ENCODE measurements around the gene SH2D2A. TPM values are rescaled to one million over a fixed set of nuclear protein-coding genes. Genes with fewer than 3 reads are reported as not detected.

SH2D2A gene
- total RNA-seq: under 1 TPM in 1 of 4 donors, not detected in 3; 0.94 TPM

DNA sequence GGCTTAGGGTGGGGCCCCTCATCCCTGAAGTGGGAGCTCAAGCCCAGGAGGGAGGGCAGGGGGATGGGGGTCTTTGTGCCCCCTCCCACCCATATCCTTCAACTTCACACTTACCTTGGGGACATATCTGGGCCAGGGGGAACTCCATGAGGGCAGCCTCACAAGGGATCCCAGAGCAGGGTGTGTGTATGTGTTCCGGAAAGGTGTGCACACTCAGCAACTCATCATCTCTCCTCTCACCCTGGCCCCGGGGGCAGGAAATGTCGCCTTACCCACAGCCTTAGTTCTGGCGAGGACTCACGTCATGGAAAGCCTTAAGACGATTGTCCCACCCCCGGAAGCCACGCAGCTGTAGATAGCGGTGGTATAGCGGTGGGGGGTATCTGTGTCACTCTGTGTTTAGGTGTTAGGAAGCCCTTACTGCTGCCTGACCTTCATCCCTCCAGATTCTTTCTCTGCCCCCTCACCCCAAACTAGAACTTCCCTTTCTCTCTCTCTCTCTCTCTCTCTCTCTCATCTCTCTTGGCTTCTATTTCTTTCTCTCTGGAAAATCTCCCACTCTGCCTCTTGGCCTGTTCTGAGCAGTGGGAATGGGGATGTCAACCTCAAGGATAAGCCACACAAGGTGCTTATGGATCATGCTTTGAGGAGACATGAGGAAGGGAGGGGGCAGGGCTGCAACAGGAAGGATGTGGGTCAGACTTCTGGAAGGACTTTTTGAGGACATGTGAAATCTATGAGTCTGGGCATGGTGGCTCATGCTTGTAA is at the start of gene SH2D2A:
SH2D2A (minus strand) TSS at position 288 of the 768 bp plus-strand sequence; CDS start at position 148, 140 bp downstream.
- TF ChIP-seq EP300 (IDR thresholded peaks at IDR 0.05): no peak
- TF ChIP-seq POLR2AphosphoS5 (IDR thresholded peaks at IDR 0.05): no peak
- TF ChIP-seq, protein P1, sequence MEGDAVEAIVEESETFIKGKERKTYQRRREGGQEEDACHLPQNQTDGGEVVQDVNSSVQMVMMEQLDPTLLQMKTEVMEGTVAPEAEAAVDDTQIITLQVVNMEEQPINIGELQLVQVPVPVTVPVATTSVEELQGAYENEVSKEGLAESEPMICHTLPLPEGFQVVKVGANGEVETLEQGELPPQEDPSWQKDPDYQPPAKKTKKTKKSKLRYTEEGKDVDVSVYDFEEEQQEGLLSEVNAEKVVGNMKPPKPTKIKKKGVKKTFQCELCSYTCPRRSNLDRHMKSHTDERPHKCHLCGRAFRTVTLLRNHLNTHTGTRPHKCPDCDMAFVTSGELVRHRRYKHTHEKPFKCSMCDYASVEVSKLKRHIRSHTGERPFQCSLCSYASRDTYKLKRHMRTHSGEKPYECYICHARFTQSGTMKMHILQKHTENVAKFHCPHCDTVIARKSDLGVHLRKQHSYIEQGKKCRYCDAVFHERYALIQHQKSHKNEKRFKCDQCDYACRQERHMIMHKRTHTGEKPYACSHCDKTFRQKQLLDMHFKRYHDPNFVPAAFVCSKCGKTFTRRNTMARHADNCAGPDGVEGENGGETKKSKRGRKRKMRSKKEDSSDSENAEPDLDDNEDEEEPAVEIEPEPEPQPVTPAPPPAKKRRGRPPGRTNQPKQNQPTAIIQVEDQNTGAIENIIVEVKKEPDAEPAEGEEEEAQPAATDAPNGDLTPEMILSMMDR (IDR thresholded peaks at IDR 0.05): no peak
- TF ChIP-seq POLR2A (IDR thresholded peaks at IDR 0.05): no peak
- H3K27ac ChIP-seq: peak within 1 kb of the TSS in 3 of 4 donors; percentile 64 to 76 (median 75)
- ATAC-seq: no peak
- H3K4me3 ChIP-seq: peak within 1 kb of the TSS in 1 of 2 donors; percentile 38
- H3K4me1 ChIP-seq: peaks cover 0 to 22% (median 18%) of the 10 kb centered on the region in 3 donors
- H3K27me3 ChIP-seq: peaks cover 14% of the 10 kb centered on the region
- WGBS, 2 donors (ENCODE audit: low coverage in 1 of 2): 30 to 51% methylated on average over 9 of the region's 10 CpGs
- H3K9me3 ChIP-seq: no peaks in the 10 kb centered on the region
- no peaks in the 10 kb centered on the region for H3K36me3 ChIP-seq

DNA sequence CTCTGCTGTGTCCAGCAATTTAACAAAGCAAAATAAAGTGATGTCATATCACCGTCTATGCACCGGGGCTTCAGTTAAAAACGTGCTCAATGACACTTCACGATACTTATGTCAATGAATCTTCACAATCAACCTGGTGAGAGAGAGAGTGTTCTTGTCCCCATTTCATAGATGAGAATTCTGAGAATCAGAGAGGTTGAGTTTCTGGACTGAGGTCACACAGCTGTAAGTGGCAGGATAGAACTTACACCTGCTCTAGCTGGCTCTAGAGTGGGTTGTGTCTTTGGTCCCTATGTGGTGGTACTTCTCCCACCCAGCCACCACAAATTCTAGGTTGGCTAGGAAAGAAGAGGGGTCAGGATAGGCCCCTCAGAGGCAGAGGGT is 49.2 kb upstream of the SH2D2A start:
- no peak for ATAC-seq
- Histone ChIP-seq H3K9me3 (no peaks in the 10 kb centered on the region), H3K27me3 (peaks cover 69% of the 10 kb centered on the region), H3K4me3 (no peak overlapping the region), H3K27ac (no peak overlapping the region), H3K4me1 (peaks cover 0 to 7% (median 3%) of the 10 kb centered on the region in 3 donors), H3K36me3 (no peaks in the 10 kb centered on the region)
- TF ChIP-seq POLR2AphosphoS5 (IDR thresholded peaks at IDR 0.05) (no peak), POLR2A (IDR thresholded peaks at IDR 0.05) (no peak), EP300 (IDR thresholded peaks at IDR 0.05) (no peak)
- TF ChIP-seq, protein P1 (IDR thresholded peaks at IDR 0.05): no peak
- 79% methylated on average over 4 of the region's 4 CpGs; no CpG with 5 or more reads in 1 of the 2 donors for WGBS, 2 donors (ENCODE audit: low coverage in 1 of 2)

GRCh38 chr1:156865258-156865657 is 48.6 kb upstream of the SH2D2A start:
- Histone ChIP-seq H3K27ac (no peak overlapping the region), H3K9me3 (no peaks in the 10 kb centered on the region), H3K4me1 (peaks cover 0 to 13% (median 9%) of the 10 kb centered on the region in 3 donors), H3K36me3 (no peaks in the 10 kb centered on the region), H3K27me3 (peaks cover 75% of the 10 kb centered on the region), H3K4me3 (no peak overlapping the region)
- TF ChIP-seq POLR2A (IDR thresholded peaks at IDR 0.05) (no peak), POLR2AphosphoS5 (IDR thresholded peaks at IDR 0.05) (no peak), EP300 (IDR thresholded peaks at IDR 0.05) (no peak)
- TF ChIP-seq, protein P1 (IDR thresholded peaks at IDR 0.05): no peak
- no peak for ATAC-seq
- WGBS, 2 donors (ENCODE audit: low coverage in 1 of 2): 85 to 89% methylated on average over 5 to 8 of the region's 9 CpGs

DNA sequence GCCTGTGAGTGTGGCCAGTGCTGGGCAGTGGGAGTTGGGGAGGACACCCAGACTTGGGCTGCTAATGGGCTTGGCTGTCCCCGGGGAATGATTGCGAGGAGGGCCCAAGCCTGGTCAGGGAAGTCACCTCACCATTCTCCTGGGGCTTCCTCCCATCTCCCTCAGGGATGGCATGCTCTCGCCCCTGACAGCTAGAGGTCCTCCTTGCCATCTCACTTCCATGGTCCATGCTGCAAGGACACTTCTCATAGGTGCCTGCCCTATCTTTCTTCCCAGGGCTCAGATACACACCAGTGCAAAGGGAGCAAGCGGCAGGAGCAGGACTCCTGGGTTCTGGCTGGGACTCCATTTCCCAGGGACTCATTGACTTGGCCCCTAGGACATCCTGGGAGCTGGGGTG is 48.1 kb upstream of the SH2D2A start:
- H3K27ac ChIP-seq: no peak overlapping the region

GRCh38 chr1:156863631-156864030 is 47.0 kb upstream of the SH2D2A start:
- no peaks in the 10 kb centered on the region for H3K9me3 ChIP-seq
- TF ChIP-seq POLR2AphosphoS5 (IDR thresholded peaks at IDR 0.05): no peak
- no peak for TF ChIP-seq EP300 (IDR thresholded peaks at IDR 0.05)
- no peak for TF ChIP-seq POLR2A (IDR thresholded peaks at IDR 0.05)
- TF ChIP-seq, protein P1 (IDR thresholded peaks at IDR 0.05): no peak
- H3K36me3 ChIP-seq: no peaks in the 10 kb centered on the region
- no peak overlapping the region for H3K4me3 ChIP-seq
- no peak for ATAC-seq
- no peak overlapping the region for H3K27ac ChIP-seq
- H3K4me1 ChIP-seq: peaks cover 0 to 29% (median 21%) of the 10 kb centered on the region in 3 donors
- peaks cover 92% of the 10 kb centered on the region for H3K27me3 ChIP-seq
- WGBS, 2 donors (ENCODE audit: low coverage in 1 of 2): 70 to 100% methylated on average over 3 of the region's 7 CpGs

More for the DNA sequence above, 48.1 kb upstream of the SH2D2A start:
- ATAC-seq: no peak
- Histone ChIP-seq H3K4me1 (peaks cover 0 to 18% (median 13%) of the 10 kb centered on the region in 3 donors), H3K9me3 (no peaks in the 10 kb centered on the region), H3K36me3 (no peaks in the 10 kb centered on the region), H3K4me3 (no peak overlapping the region), H3K27me3 (peaks cover 80% of the 10 kb centered on the region)
- no CpG with 5 or more reads among the region's 4 CpGs for WGBS, 2 donors (ENCODE audit: low coverage in 1 of 2)
- no peak for TF ChIP-seq EP300 (IDR thresholded peaks at IDR 0.05)
